NB4 (cell line): Measurements from ENCODE around the gene ENOX2.

Experiments
- DNase-seq: peaks from one replicate; pipeline ENCODE4 v3.0.0; 2010; ENCODE audit warnings: low read depth
- H3K4me3 ChIP-seq: one replicate; pipeline ENCODE4 v1.5.1; 2011; ENCODE audit warnings: mild to moderate bottlenecking, low read depth, low read length, moderate library complexity
- CTCF ChIP-seq: IDR thresholded peaks from one replicate; pipeline ENCODE4 v1.5.1; 2012; ENCODE audit warnings: low read depth, low read length
- MAX ChIP-seq: IDR thresholded peaks from 2 replicates; pipeline ENCODE4 v1.6.1; 2011; ENCODE audit warnings: low read depth, low read length
- MYC ChIP-seq: IDR thresholded peaks from 2 replicates; pipeline ENCODE4 v1.6.1; 2011; ENCODE audit warnings: low read depth, low read length
- POLR2A ChIP-seq: IDR thresholded peaks from 2 replicates; pipeline ENCODE4 v1.6.1; 2011; ENCODE audit warnings: mild to moderate bottlenecking; ENCODE audit not compliant: insufficient read length; ENCODE audit errors: extremely low read depth

Gene ENOX2

GRCh38 chrX:130688360-130688759, 214.6 kb downstream of the ENOX2 start:
- peak; percentile 65 for DNase-seq
- H3K4me3 ChIP-seq: no peak overlapping the region
- no peak for TF ChIP-seq CTCF
- peak; percentile 92 for TF ChIP-seq MYC
- peak; percentile 83 for TF ChIP-seq MAX
- no peak for TF ChIP-seq POLR2A

GRCh38 chrX:130682990-130683389, 220.0 kb downstream of the ENOX2 start:
- no peak for TF ChIP-seq POLR2A
- no peak for TF ChIP-seq CTCF
- TF ChIP-seq MYC: no peak
- TF ChIP-seq MAX: no peak
- no peak for DNase-seq
- no peak overlapping the region for H3K4me3 ChIP-seq

GRCh38 chrX:130680164-130681035, 222.6 kb downstream of the ENOX2 start:
- TF ChIP-seq CTCF (no peak), MAX (no peak), POLR2A (no peak), MYC (no peak)
- no peak overlapping the region for H3K4me3 ChIP-seq
- no peak for DNase-seq

- DNase-seq: no peak
- no peak for TF ChIP-seq MYC
- no peak for TF ChIP-seq MAX
- no peak for TF ChIP-seq POLR2A
- TF ChIP-seq CTCF: no peak
These were observed 226.1 kb downstream of the ENOX2 start for GRCh38 chrX:130676861-130677260.

GRCh38 chrX:130672214-130672613, 230.8 kb downstream of the ENOX2 start:
- H3K4me3 ChIP-seq: no peak overlapping the region
- TF ChIP-seq POLR2A (no peak), CTCF (no peak), MAX (no peak), MYC (no peak)
- no peak for DNase-seq

More at GRCh38 chrX:130676861-130677260, 226.1 kb downstream of the ENOX2 start:
- H3K4me3 ChIP-seq: no peak overlapping the region
